Measurements from ENCODE around the gene IRF2BP1. TPM values are rescaled to one million over a fixed set of nuclear protein-coding genes. Genes with fewer than 3 reads are reported as not detected.

Gene IRF2BP1
- total and polyA plus RNA-seq, 2 donors (not counting 1 experiment from before 2014, with no cell fraction given): 4.0 to 23.1 TPM

GRCh38 chr19:45881082-45881908 is 4.6 kb downstream of the IRF2BP1 start:
- H3K27me3 ChIP-seq (ENCODE audit: control insufficient read depth, insufficient read depth, low read length): peaks cover 3% of the 10 kb centered on the region
- peaks cover 8% of the 10 kb centered on the region for H3K36me3 ChIP-seq (ENCODE audit: control insufficient read depth, insufficient read depth, low read length)
- no peak overlapping the region for H3K4me2 ChIP-seq (ENCODE audit: extremely low read depth, insufficient read depth, low read length)
- H3K4me1 ChIP-seq (ENCODE audit: control insufficient read depth, extremely low read depth, insufficient read depth, low read length): peaks cover 4% of the 10 kb centered on the region
- TF ChIP-seq CTCF (conservative IDR thresholded peaks at IDR 0.05 in 1 of 2, IDR thresholded peaks at IDR 0.05 in 1 of 2; ENCODE audit: low read depth in 1 of 2, low read length in 2 of 2) (no peak), EZH2 (IDR thresholded peaks at IDR 0.05; ENCODE audit: low read length, missing control alignments) (no peak)
- DNase-seq (ENCODE audit: low read depth in 2 of 2): no peak
- H2AFZ ChIP-seq (ENCODE audit: low read length): no peak overlapping the region
- H3K9ac ChIP-seq (ENCODE audit: insufficient read depth, low read length): no peak overlapping the region
- H4K20me1 ChIP-seq (ENCODE audit: control insufficient read depth, extremely low read depth, insufficient read depth, low read length): no peaks in the 10 kb centered on the region
- H3K27ac ChIP-seq (ENCODE audit: insufficient read depth, low read length): no peak overlapping the region
- H3K9me3 ChIP-seq (ENCODE audit: control insufficient read depth, insufficient read depth, low read depth, low read length): no peaks in the 10 kb centered on the region
- H3K4me3 ChIP-seq (replicated peaks in 1 of 4; ENCODE audit: control extremely low read depth in 1 of 4, insufficient read depth in 1 of 4, low read depth in 3 of 4, low read length in 4 of 4): no peak overlapping the region
- H3K79me2 ChIP-seq (ENCODE audit: control insufficient read depth, insufficient read depth, low read length): peaks cover 10% of the 10 kb centered on the region

GRCh38 chr19:45879971-45880370 is 6.0 kb downstream of the IRF2BP1 start:
- no peak overlapping the region for H3K27ac ChIP-seq (ENCODE audit: insufficient read depth, low read length)
- peaks cover 6% of the 10 kb centered on the region for H3K79me2 ChIP-seq (ENCODE audit: control insufficient read depth, insufficient read depth, low read length)
- H3K4me3 ChIP-seq (replicated peaks in 1 of 4; ENCODE audit: control extremely low read depth in 1 of 4, insufficient read depth in 1 of 4, low read depth in 3 of 4, low read length in 4 of 4): no peak overlapping the region
- no peak overlapping the region for H2AFZ ChIP-seq (ENCODE audit: low read length)
- H3K27me3 ChIP-seq (ENCODE audit: control insufficient read depth, insufficient read depth, low read length): peaks cover 14% of the 10 kb centered on the region
- no peaks in the 10 kb centered on the region for H4K20me1 ChIP-seq (ENCODE audit: control insufficient read depth, extremely low read depth, insufficient read depth, low read length)
- no peak for DNase-seq (ENCODE audit: low read depth in 2 of 2)
- TF ChIP-seq CTCF (conservative IDR thresholded peaks at IDR 0.05 in 1 of 2, IDR thresholded peaks at IDR 0.05 in 1 of 2; ENCODE audit: low read depth in 1 of 2, low read length in 2 of 2) (no peak), EZH2 (IDR thresholded peaks at IDR 0.05; ENCODE audit: low read length, missing control alignments) (no peak)
- H3K4me2 ChIP-seq (ENCODE audit: extremely low read depth, insufficient read depth, low read length): no peak overlapping the region
- no peaks in the 10 kb centered on the region for H3K9me3 ChIP-seq (ENCODE audit: control insufficient read depth, insufficient read depth, low read depth, low read length)
- peaks cover 4% of the 10 kb centered on the region for H3K4me1 ChIP-seq (ENCODE audit: control insufficient read depth, extremely low read depth, insufficient read depth, low read length)
- H3K36me3 ChIP-seq (ENCODE audit: control insufficient read depth, insufficient read depth, low read length): peaks cover 8% of the 10 kb centered on the region
- H3K9ac ChIP-seq (ENCODE audit: insufficient read depth, low read length): no peak overlapping the region

GRCh38 chr19:45879055-45879454 is 6.9 kb downstream of the IRF2BP1 start:
- no peak overlapping the region for H3K4me2 ChIP-seq (ENCODE audit: extremely low read depth, insufficient read depth, low read length)
- peaks cover 14% of the 10 kb centered on the region for H3K27me3 ChIP-seq (ENCODE audit: control insufficient read depth, insufficient read depth, low read length)
- no peak for TF ChIP-seq CTCF (conservative IDR thresholded peaks at IDR 0.05 in 1 of 2, IDR thresholded peaks at IDR 0.05 in 1 of 2; ENCODE audit: low read depth in 1 of 2, low read length in 2 of 2)
- no peak for TF ChIP-seq EZH2 (IDR thresholded peaks at IDR 0.05; ENCODE audit: low read length, missing control alignments)
- no peak overlapping the region for H3K27ac ChIP-seq (ENCODE audit: insufficient read depth, low read length)
- no peak overlapping the region for H3K9ac ChIP-seq (ENCODE audit: insufficient read depth, low read length)
- peaks cover 2% of the 10 kb centered on the region for H3K36me3 ChIP-seq (ENCODE audit: control insufficient read depth, insufficient read depth, low read length)
- no peak overlapping the region for H2AFZ ChIP-seq (ENCODE audit: low read length)
- H3K4me3 ChIP-seq (replicated peaks in 1 of 4; ENCODE audit: control extremely low read depth in 1 of 4, insufficient read depth in 1 of 4, low read depth in 3 of 4, low read length in 4 of 4): no peak overlapping the region
- H3K4me1 ChIP-seq (ENCODE audit: control insufficient read depth, extremely low read depth, insufficient read depth, low read length): peaks cover 3% of the 10 kb centered on the region
- H3K9me3 ChIP-seq (ENCODE audit: control insufficient read depth, insufficient read depth, low read depth, low read length): no peaks in the 10 kb centered on the region
- DNase-seq (ENCODE audit: low read depth in 2 of 2): no peak
- peaks cover under 1% of the 10 kb centered on the region for H3K79me2 ChIP-seq (ENCODE audit: control insufficient read depth, insufficient read depth, low read length)
- H4K20me1 ChIP-seq (ENCODE audit: control insufficient read depth, extremely low read depth, insufficient read depth, low read length): no peaks in the 10 kb centered on the region

Measured in fibroblast of lung (primary cell).